ENCODE data around the gene TSPAN18.

The TSPAN18 gene

GRCh38 chr11:44858796-44859527 is 132.2 kb downstream of the TSPAN18 start:
- no peak for TF ChIP-seq CTCF (conservative IDR thresholded peaks at IDR 0.05; ENCODE audit: control insufficient read depth, insufficient read depth, low read depth, low read length)
- peak; percentile 37 for DNase-seq (ENCODE audit: low read depth)

GRCh38 chr11:44859528-44859925 is 132.8 kb downstream of the TSPAN18 start:
- TF ChIP-seq CTCF (conservative IDR thresholded peaks at IDR 0.05; ENCODE audit: control insufficient read depth, insufficient read depth, low read depth, low read length): no peak
- no peak for DNase-seq (ENCODE audit: low read depth)
- H3K4me3 ChIP-seq (ENCODE audit: control insufficient read depth, low read depth, low read length): no peak overlapping the region

More at GRCh38 chr11:44858796-44859527, 132.2 kb downstream of the TSPAN18 start:
- no peak overlapping the region for H3K4me3 ChIP-seq (ENCODE audit: control insufficient read depth, low read depth, low read length)

- no peak overlapping the region for H3K4me3 ChIP-seq (ENCODE audit: control insufficient read depth, low read depth, low read length)
- DNase-seq (ENCODE audit: low read depth): no peak
- TF ChIP-seq CTCF (conservative IDR thresholded peaks at IDR 0.05; ENCODE audit: control insufficient read depth, insufficient read depth, low read depth, low read length): no peak
Measured at GRCh38 chr11:44860346-44860745, 133.6 kb downstream of the TSPAN18 start.

GRCh38 chr11:44861849-44862557 is 135.2 kb downstream of the TSPAN18 start:
- TF ChIP-seq CTCF (conservative IDR thresholded peaks at IDR 0.05; ENCODE audit: control insufficient read depth, insufficient read depth, low read depth, low read length): no peak
- no peak overlapping the region for H3K4me3 ChIP-seq (ENCODE audit: control insufficient read depth, low read depth, low read length)
- peak; percentile 97 for DNase-seq (ENCODE audit: low read depth)

- no peak overlapping the region for H3K4me3 ChIP-seq (ENCODE audit: control insufficient read depth, low read depth, low read length)
- TF ChIP-seq CTCF (conservative IDR thresholded peaks at IDR 0.05; ENCODE audit: control insufficient read depth, insufficient read depth, low read depth, low read length): no peak
- DNase-seq (ENCODE audit: low read depth): no peak
Measured at GRCh38 chr11:44862558-44863101, 135.9 kb downstream of the TSPAN18 start.

GRCh38 chr11:44863231-44863630 is 136.5 kb downstream of the TSPAN18 start:
- DNase-seq (ENCODE audit: low read depth): no peak
- no peak for TF ChIP-seq CTCF (conservative IDR thresholded peaks at IDR 0.05; ENCODE audit: control insufficient read depth, insufficient read depth, low read depth, low read length)
- H3K4me3 ChIP-seq (ENCODE audit: control insufficient read depth, low read depth, low read length): no peak overlapping the region

Measured in fibroblast of mammary gland (primary cell).